ENCODE data around the gene UGT2B10.
"Not testable (repeated sequence)": the region's sequence is repeated elsewhere in the genome, so short reads cannot be mapped to it uniquely, and the experiment has no call there.

Gene UGT2B10

GRCh38 chr4:68815617-68816409 is at the start of gene UGT2B10:
Gene UGT2B10 (plus strand): TSS chr4:68815994. CDS start chr4:68816020, 26 bp downstream.
- not testable (repeated sequence) for H3K9ac ChIP-seq (ENCODE audit: low read length); H3K4me1 ChIP-seq (ENCODE audit: insufficient read depth, low read length, severe bottlenecking); H4K20me1 ChIP-seq (ENCODE audit: insufficient read depth, low read length); H3F3A ChIP-seq (ENCODE audit: insufficient read depth, low read length); H3K9me2 ChIP-seq (ENCODE audit: low read depth, low read length); H3K36me3 ChIP-seq (ENCODE audit: insufficient read depth, low read length); H3K27me3 ChIP-seq (ENCODE audit: insufficient read depth, low read length); H3K4me3 ChIP-seq (ENCODE audit: low read depth, low read length, poor library complexity, severe bottlenecking); H3K4me2 ChIP-seq (ENCODE audit: low read length); H2AFZ ChIP-seq (ENCODE audit: low read length); H3K79me2 ChIP-seq (ENCODE audit: insufficient read depth, low read length); H3K9me3 ChIP-seq (ENCODE audit: low read length); H3K27ac ChIP-seq (ENCODE audit: low read depth, low read length, poor library complexity, severe bottlenecking)

DNA sequence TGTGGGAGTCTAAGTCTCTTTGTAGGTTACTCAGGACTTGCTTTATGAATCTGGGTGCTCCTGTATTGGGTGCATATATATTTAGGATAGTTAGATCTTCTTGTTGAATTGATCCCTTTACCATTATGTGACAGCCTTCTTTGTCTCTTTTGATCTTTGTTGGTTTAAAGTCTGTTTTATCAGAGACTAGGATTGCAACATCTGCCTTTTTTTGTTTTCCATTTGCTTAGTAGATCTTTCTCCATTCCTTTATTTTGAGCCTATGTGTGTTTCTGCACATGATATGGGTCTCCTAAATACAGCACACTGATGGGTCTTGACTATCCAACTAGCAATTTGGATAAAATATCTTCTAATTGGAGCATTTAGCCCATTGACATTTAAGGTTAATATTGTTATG is 44.0 kb upstream of the UGT2B10 start:
- not testable (repeated sequence) for H3K36me3 ChIP-seq (ENCODE audit: insufficient read depth, low read length); H3K4me3 ChIP-seq (ENCODE audit: low read depth, low read length, poor library complexity, severe bottlenecking); H2AFZ ChIP-seq (ENCODE audit: low read length); H3K9ac ChIP-seq (ENCODE audit: low read length); H3K79me2 ChIP-seq (ENCODE audit: insufficient read depth, low read length); H3K4me2 ChIP-seq (ENCODE audit: low read length); H4K20me1 ChIP-seq (ENCODE audit: insufficient read depth, low read length); H3K9me3 ChIP-seq (ENCODE audit: low read length); H3K27me3 ChIP-seq (ENCODE audit: insufficient read depth, low read length); H3K27ac ChIP-seq (ENCODE audit: low read depth, low read length, poor library complexity, severe bottlenecking); H3K9me2 ChIP-seq (ENCODE audit: low read depth, low read length); H3K4me1 ChIP-seq (ENCODE audit: insufficient read depth, low read length, severe bottlenecking); H3F3A ChIP-seq (ENCODE audit: insufficient read depth, low read length)

GRCh38 chr4:68773699-68774098 is 42.1 kb upstream of the UGT2B10 start:
- no peaks in the 10 kb centered on the region for H3K27me3 ChIP-seq (ENCODE audit: insufficient read depth, low read length)
- TF ChIP-seq, protein P1, sequence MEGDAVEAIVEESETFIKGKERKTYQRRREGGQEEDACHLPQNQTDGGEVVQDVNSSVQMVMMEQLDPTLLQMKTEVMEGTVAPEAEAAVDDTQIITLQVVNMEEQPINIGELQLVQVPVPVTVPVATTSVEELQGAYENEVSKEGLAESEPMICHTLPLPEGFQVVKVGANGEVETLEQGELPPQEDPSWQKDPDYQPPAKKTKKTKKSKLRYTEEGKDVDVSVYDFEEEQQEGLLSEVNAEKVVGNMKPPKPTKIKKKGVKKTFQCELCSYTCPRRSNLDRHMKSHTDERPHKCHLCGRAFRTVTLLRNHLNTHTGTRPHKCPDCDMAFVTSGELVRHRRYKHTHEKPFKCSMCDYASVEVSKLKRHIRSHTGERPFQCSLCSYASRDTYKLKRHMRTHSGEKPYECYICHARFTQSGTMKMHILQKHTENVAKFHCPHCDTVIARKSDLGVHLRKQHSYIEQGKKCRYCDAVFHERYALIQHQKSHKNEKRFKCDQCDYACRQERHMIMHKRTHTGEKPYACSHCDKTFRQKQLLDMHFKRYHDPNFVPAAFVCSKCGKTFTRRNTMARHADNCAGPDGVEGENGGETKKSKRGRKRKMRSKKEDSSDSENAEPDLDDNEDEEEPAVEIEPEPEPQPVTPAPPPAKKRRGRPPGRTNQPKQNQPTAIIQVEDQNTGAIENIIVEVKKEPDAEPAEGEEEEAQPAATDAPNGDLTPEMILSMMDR (IDR thresholded peaks at IDR 0.05; ENCODE audit: low read length), result no peak
- TF ChIP-seq EZH2 (IDR thresholded peaks at IDR 0.05; ENCODE audit: borderline replicate concordance, low read length), result no peak
- H3K9ac ChIP-seq (ENCODE audit: low read length), result no peak overlapping the region
- no peaks in the 10 kb centered on the region for H3K9me3 ChIP-seq (ENCODE audit: low read length)
- no peaks in the 10 kb centered on the region for H3K9me2 ChIP-seq (ENCODE audit: low read depth, low read length)
- no peak overlapping the region for H3K4me2 ChIP-seq (ENCODE audit: low read length)
- H3K4me3 ChIP-seq (ENCODE audit: low read depth, low read length, poor library complexity, severe bottlenecking), result no peak overlapping the region
- no peaks in the 10 kb centered on the region for H3F3A ChIP-seq (ENCODE audit: insufficient read depth, low read length)
- H3K4me1 ChIP-seq (ENCODE audit: insufficient read depth, low read length, severe bottlenecking), result no peaks in the 10 kb centered on the region
- H3K36me3 ChIP-seq (ENCODE audit: insufficient read depth, low read length), result no peaks in the 10 kb centered on the region
- no peaks in the 10 kb centered on the region for H4K20me1 ChIP-seq (ENCODE audit: insufficient read depth, low read length)
- H3K79me2 ChIP-seq (ENCODE audit: insufficient read depth, low read length), result no peaks in the 10 kb centered on the region
- H2AFZ ChIP-seq (ENCODE audit: low read length), result no peak overlapping the region
- no peak overlapping the region for H3K27ac ChIP-seq (ENCODE audit: low read depth, low read length, poor library complexity, severe bottlenecking)

DNA sequence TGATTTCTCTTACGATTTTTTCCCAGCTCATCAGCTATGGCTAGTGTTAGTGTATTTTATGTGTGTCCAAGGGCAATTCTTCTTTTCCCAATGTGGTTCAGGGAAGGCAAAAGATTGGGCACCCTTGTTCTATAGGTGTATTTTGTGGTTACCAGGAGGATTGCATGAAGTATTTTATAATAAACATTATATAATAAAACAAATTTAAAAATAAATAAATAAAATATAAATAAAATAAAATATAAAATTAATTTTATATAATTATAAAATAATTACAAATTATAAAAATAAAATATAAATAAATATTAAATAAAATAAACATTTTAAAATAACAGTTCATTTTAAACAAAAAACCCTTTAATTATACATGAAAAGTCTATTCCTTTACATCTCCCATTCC is 35.6 kb upstream of the UGT2B10 start:
- Histone ChIP-seq H3K4me2 (ENCODE audit: low read length) (no peak overlapping the region), H3K4me3 (ENCODE audit: low read depth, low read length, poor library complexity, severe bottlenecking) (no peak overlapping the region), H2AFZ (ENCODE audit: low read length) (no peak overlapping the region), H3K79me2 (ENCODE audit: insufficient read depth, low read length) (no peaks in the 10 kb centered on the region), H3K9ac (ENCODE audit: low read length) (no peak overlapping the region), H4K20me1 (ENCODE audit: insufficient read depth, low read length) (no peaks in the 10 kb centered on the region), H3K27me3 (ENCODE audit: insufficient read depth, low read length) (no peaks in the 10 kb centered on the region), H3K9me3 (ENCODE audit: low read length) (no peaks in the 10 kb centered on the region; the same call in 1 of the 2 replicates), H3K27ac (ENCODE audit: low read depth, low read length, poor library complexity, severe bottlenecking) (no peak overlapping the region), H3F3A (ENCODE audit: insufficient read depth, low read length) (no peaks in the 10 kb centered on the region), H3K4me1 (ENCODE audit: insufficient read depth, low read length, severe bottlenecking) (no peaks in the 10 kb centered on the region), H3K9me2 (ENCODE audit: low read depth, low read length) (no peaks in the 10 kb centered on the region), H3K36me3 (ENCODE audit: insufficient read depth, low read length) (no peaks in the 10 kb centered on the region)
- no peak for TF ChIP-seq EZH2 (IDR thresholded peaks at IDR 0.05; ENCODE audit: borderline replicate concordance, low read length)
- TF ChIP-seq, protein P1 (IDR thresholded peaks at IDR 0.05; ENCODE audit: low read length), result no peak

Data from OCI-LY1 (cell line).